ENCODE measurements around the gene EDC4. TPM values are rescaled to one million over a fixed set of nuclear protein-coding genes. Genes with fewer than 3 reads are reported as not detected.
A peak's percentile ranks its signal among the peaks of the same experiment; 100 is the strongest.

EDC4 gene
- total and polyA plus RNA-seq, 2 of the 13 experiments (the other 11 are each of a cell fraction or from before 2014, with no cell fraction given) = 51.4 to 59.1 TPM

GRCh38 chr16:67872631-67873434 lies at the start of gene EDC4 (continued):
- peak; percentile 49; the same call in 1 of the 2 replicates for TF ChIP-seq ZNF318 (CRISPR knock-in tag; IDR thresholded peaks at IDR 0.05)
- peak; percentile 88 for TF ChIP-seq RFXAP (CRISPR knock-in tag; IDR thresholded peaks at IDR 0.05; ENCODE audit: borderline replicate concordance)
- peak; percentile 96 for TF ChIP-seq EEA1 (CRISPR knock-in tag; IDR thresholded peaks at IDR 0.05; ENCODE audit: borderline replicate concordance)
- TF ChIP-seq ZNF646 (CRISPR knock-in tag; IDR thresholded peaks at IDR 0.05) = no peak
- no peak for TF ChIP-seq ATF1 (CRISPR knock-in tag; IDR thresholded peaks at IDR 0.05)
- no peak for TF ChIP-seq CBX2 (IDR thresholded peaks at IDR 0.05; ENCODE audit: low read depth, low read length)
- no peak for TF ChIP-seq CBX2 (CRISPR knock-in tag; IDR thresholded peaks at IDR 0.05; ENCODE audit: low read depth)
- TF ChIP-seq BORCS8-MEF2B (CRISPR knock-in tag; IDR thresholded peaks at IDR 0.05) = peak; percentile 89
- TF ChIP-seq ZNF577 (CRISPR knock-in tag; IDR thresholded peaks at IDR 0.05; ENCODE audit: borderline replicate concordance, low read depth) = no peak
- TF ChIP-seq TFAP4 (IDR thresholded peaks at IDR 0.05; ENCODE audit: borderline replicate concordance, low read depth) = no peak
- TF ChIP-seq NAIF1 (CRISPR knock-in tag; IDR thresholded peaks at IDR 0.05; ENCODE audit: borderline replicate concordance) = 0 out of 2 replicates have a peak, but pooled peaks have one; percentile 33
- TF ChIP-seq NR2F6 (IDR thresholded peaks at IDR 0.05) = no peak; the same call in 1 of the 2 replicates
- peak; percentile 81 for TF ChIP-seq NR2F6 (CRISPR knock-in tag; IDR thresholded peaks at IDR 0.05)
- peak; percentile 72 for TF ChIP-seq NCOA2 (CRISPR knock-in tag; IDR thresholded peaks at IDR 0.05)
